GM21423 (cell line): Measurements from ENCODE around the gene PKDREJ.
"Not testable (repeated sequence)": the region's sequence is repeated elsewhere in the genome, so short reads cannot be mapped to it uniquely, and the experiment has no call there.

Experiments
- ATAC-seq: cut with Tn5 transposase; IDR thresholded peaks from one replicate; pipeline ENCODE4 v1.9.1; 2021; ENCODE audit warnings: mild to moderate bottlenecking, moderate library complexity; ENCODE audit not compliant: unreplicated experiment

The PKDREJ gene

GRCh38 chr22:46269564-46269963 is 6.4 kb upstream of the PKDREJ start:
- ATAC-seq: no peak

GRCh38 chr22:46267431-46268279 is 4.5 kb upstream of the PKDREJ start, which contains the start of gene TTC38:
TSS of gene TTC38 (plus strand) at chr22:46268008. CDS start at chr22:46268040, 32 bp downstream.
- ATAC-seq: no peak

GRCh38 chr22:46265627-46266026 is 2.5 kb upstream of the PKDREJ start:
- ATAC-seq: not testable (repeated sequence)

GRCh38 chr22:46264520-46264919 is 1.4 kb upstream of the PKDREJ start:
- not testable (repeated sequence) for ATAC-seq

GRCh38 chr22:46262449-46263215 is 511 bp downstream of the PKDREJ start:
- ATAC-seq: no peak

- ATAC-seq: no peak
Observed at GRCh38 chr22:46260038-46260437, 3.1 kb downstream of the PKDREJ start.

GRCh38 chr22:46259374-46259773 is 3.8 kb downstream of the PKDREJ start:
- no peak for ATAC-seq

GRCh38 chr22:46256358-46256958 is 6.7 kb downstream of the PKDREJ start:
- no peak for ATAC-seq

- no peak for ATAC-seq
Observed at GRCh38 chr22:46251816-46252380, 11.2 kb downstream of the PKDREJ start.

- ATAC-seq: no peak
Observed at GRCh38 chr22:46251266-46251665, 11.9 kb downstream of the PKDREJ start.

- ATAC-seq: peak; percentile 4
Observed at GRCh38 chr22:46250783-46251125, 12.4 kb downstream of the PKDREJ start.

- ATAC-seq: peak; percentile 83
Observed at GRCh38 chr22:46250035-46250782, 12.9 kb downstream of the PKDREJ start, which contains the start of gene CDPF1. TSS of gene CDPF1 (minus strand) at chr22:46250293. CDS start at chr22:46248284, 2,009 bp downstream.

- ATAC-seq: no peak
Observed at GRCh38 chr22:46247443-46247975, 15.6 kb downstream of the PKDREJ start.

- ATAC-seq: no peak
Observed at GRCh38 chr22:46246178-46246577, 17.0 kb downstream of the PKDREJ start.

GRCh38 chr22:46245511-46245910 is 17.6 kb downstream of the PKDREJ start:
- no peak for ATAC-seq

- no peak for ATAC-seq
Observed at GRCh38 chr22:46244771-46245170, 18.4 kb downstream of the PKDREJ start.

- ATAC-seq: no peak
Observed at GRCh38 chr22:46242076-46242475, 21.1 kb downstream of the PKDREJ start.

- ATAC-seq: no peak
Observed at GRCh38 chr22:46241396-46242007, 21.6 kb downstream of the PKDREJ start.

- no peak for ATAC-seq
Observed at GRCh38 chr22:46240907-46241306, 22.2 kb downstream of the PKDREJ start.

- no peak for ATAC-seq
Observed at GRCh38 chr22:46240506-46240905, 22.6 kb downstream of the PKDREJ start.
